HPDE6-E6E7 (cell line): ENCODE results near the gene ARPC1A.
"Not testable (repeated sequence)": the region's sequence is repeated elsewhere in the genome, so short reads cannot be mapped to it uniquely, and the experiment has no call there.

ENCODE experiments used
- DNase-seq: peaks from one replicate; pipeline ENCODE4 v3.0.0; 2011; ENCODE audit warnings: missing footprints; ENCODE audit errors: extremely low spot score

The ARPC1A gene

GRCh38 chr7:99320371-99320770 is 5.3 kb upstream of the ARPC1A start:
- DNase-seq, result no peak

- DNase-seq, result not testable (repeated sequence)
Observed at GRCh38 chr7:99322659-99323058, 3.0 kb upstream of the ARPC1A start.

GRCh38 chr7:99324559-99324958 is 1.1 kb upstream of the ARPC1A start:
- DNase-seq, result no peak

- DNase-seq, result no peak
Observed at GRCh38 chr7:99325001-99325493, 651 bp upstream of the ARPC1A start.

GRCh38 chr7:99326408-99326782 is 697 bp downstream of the ARPC1A start:
- DNase-seq, result no peak

- DNase-seq, result peak; percentile 86
Observed at GRCh38 chr7:99330314-99330961, 4.7 kb downstream of the ARPC1A start.

GRCh38 chr7:99331002-99331401 is 5.3 kb downstream of the ARPC1A start:
- DNase-seq, result no peak

GRCh38 chr7:99339595-99339994 is 13.9 kb downstream of the ARPC1A start:
- no peak for DNase-seq

GRCh38 chr7:99340659-99341058 is 15.0 kb downstream of the ARPC1A start:
- DNase-seq, result no peak

- no peak for DNase-seq
Observed at GRCh38 chr7:99344061-99344647, 18.5 kb downstream of the ARPC1A start.

- DNase-seq, result not testable (repeated sequence)
Observed at GRCh38 chr7:99350641-99351040, 24.9 kb downstream of the ARPC1A start.

GRCh38 chr7:99352247-99352646 is 26.5 kb downstream of the ARPC1A start:
- no peak for DNase-seq

GRCh38 chr7:99355098-99355497 is 29.4 kb downstream of the ARPC1A start:
- DNase-seq, result no peak

- no peak for DNase-seq
Observed at GRCh38 chr7:99357701-99358490, 32.2 kb downstream of the ARPC1A start.

GRCh38 chr7:99358521-99358920 is 32.8 kb downstream of the ARPC1A start:
- DNase-seq, result not testable (repeated sequence)

- no peak for DNase-seq
Observed at GRCh38 chr7:99359465-99360154, 33.9 kb downstream of the ARPC1A start.

GRCh38 chr7:99362801-99363200 is 37.1 kb downstream of the ARPC1A start:
- DNase-seq, result no peak

GRCh38 chr7:99363286-99363685 is 37.6 kb downstream of the ARPC1A start:
- no peak for DNase-seq

GRCh38 chr7:99365318-99366141 is 39.8 kb downstream of the ARPC1A start:
- DNase-seq, result peak; percentile 86

GRCh38 chr7:99366646-99367045 is 40.9 kb downstream of the ARPC1A start:
- no peak for DNase-seq

GRCh38 chr7:99368750-99369389 is 43.2 kb downstream of the ARPC1A start:
- DNase-seq, result no peak
